GM23338 (cell line): ENCODE data around the gene MYO18A.

Source experiments
- CTCF ChIP-seq, 2 experiments: fragments of 200-600 bp in 1 of 2; sonication (generic) in 1 of 2; conservative IDR thresholded peaks; 2 replicates each; pipeline versions ENCODE4 v1.5.1 to v1.6.1; 2016 to 2017; ENCODE audit warnings: antibody characterized with exemption in 2 of 2, low read depth in 2 of 2, mild to moderate bottlenecking in 2 of 2, moderate library complexity in 1 of 2
- EZH2 ChIP-seq: fragments of 200-600 bp; sonication (generic); IDR thresholded peaks from one replicate; pipeline ENCODE4 v1.8.0; 2017; ENCODE audit warnings: antibody characterized with exemption, mild to moderate bottlenecking, low read depth; ENCODE audit not compliant: unreplicated experiment
- POLR2AphosphoS5 ChIP-seq: IDR thresholded peaks from 2 replicates; pipeline ENCODE4 v1.6.1; 2016; ENCODE audit warnings: antibody characterized with exemption, low read depth
- ZNF114 ChIP-seq: fragments of 250-450 bp; sonication (Bioruptor Pico); IDR thresholded peaks from 2 replicates; pipeline ENCODE4 v1.5.0; 2020; ENCODE audit warnings: mild to moderate bottlenecking, moderate library complexity
- TF ChIP-seq, protein P1 (sequence below): IDR thresholded peaks from one replicate; pipeline ENCODE4 v1.6.1; 2018; ENCODE audit warnings: antibody characterized with exemption; ENCODE audit not compliant: unreplicated experiment

- TF ChIP-seq CTCF (conservative IDR thresholded peaks at IDR 0.05; ENCODE audit: low read depth in 2 of 2) (no peak), EZH2 (no peak), POLR2AphosphoS5 (no peak), ZNF114 (no peak)
- TF ChIP-seq, protein P1, sequence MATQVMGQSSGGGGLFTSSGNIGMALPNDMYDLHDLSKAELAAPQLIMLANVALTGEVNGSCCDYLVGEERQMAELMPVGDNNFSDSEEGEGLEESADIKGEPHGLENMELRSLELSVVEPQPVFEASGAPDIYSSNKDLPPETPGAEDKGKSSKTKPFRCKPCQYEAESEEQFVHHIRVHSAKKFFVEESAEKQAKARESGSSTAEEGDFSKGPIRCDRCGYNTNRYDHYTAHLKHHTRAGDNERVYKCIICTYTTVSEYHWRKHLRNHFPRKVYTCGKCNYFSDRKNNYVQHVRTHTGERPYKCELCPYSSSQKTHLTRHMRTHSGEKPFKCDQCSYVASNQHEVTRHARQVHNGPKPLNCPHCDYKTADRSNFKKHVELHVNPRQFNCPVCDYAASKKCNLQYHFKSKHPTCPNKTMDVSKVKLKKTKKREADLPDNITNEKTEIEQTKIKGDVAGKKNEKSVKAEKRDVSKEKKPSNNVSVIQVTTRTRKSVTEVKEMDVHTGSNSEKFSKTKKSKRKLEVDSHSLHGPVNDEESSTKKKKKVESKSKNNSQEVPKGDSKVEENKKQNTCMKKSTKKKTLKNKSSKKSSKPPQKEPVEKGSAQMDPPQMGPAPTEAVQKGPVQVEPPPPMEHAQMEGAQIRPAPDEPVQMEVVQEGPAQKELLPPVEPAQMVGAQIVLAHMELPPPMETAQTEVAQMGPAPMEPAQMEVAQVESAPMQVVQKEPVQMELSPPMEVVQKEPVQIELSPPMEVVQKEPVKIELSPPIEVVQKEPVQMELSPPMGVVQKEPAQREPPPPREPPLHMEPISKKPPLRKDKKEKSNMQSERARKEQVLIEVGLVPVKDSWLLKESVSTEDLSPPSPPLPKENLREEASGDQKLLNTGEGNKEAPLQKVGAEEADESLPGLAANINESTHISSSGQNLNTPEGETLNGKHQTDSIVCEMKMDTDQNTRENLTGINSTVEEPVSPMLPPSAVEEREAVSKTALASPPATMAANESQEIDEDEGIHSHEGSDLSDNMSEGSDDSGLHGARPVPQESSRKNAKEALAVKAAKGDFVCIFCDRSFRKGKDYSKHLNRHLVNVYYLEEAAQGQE: no peak
Measured at GRCh38 chr17:29091606-29092289, 88.5 kb downstream of the MYO18A start.
